AG09309 (cell line): Measurements from ENCODE around the gene BMPER.
A peak's percentile ranks its signal among the peaks of the same experiment; 100 is the strongest.

Source experiments
- DNase-seq: peaks from one replicate; pipeline ENCODE4 v3.0.0-alpha.2; 2010; ENCODE audit warnings: low read depth
- H3K4me3 ChIP-seq: 2 replicates; pipeline ENCODE4 v1.5.1; 2011; ENCODE audit warnings: mild to moderate bottlenecking, low read depth, low read length, moderate library complexity; ENCODE audit not compliant: control insufficient read depth
- TF ChIP-seq, protein P1 (sequence below): IDR thresholded peaks from 2 replicates; pipeline ENCODE4 v1.5.1; 2011; ENCODE audit warnings: mild to moderate bottlenecking, low read depth, low read length, inconsistent platforms; ENCODE audit not compliant: insufficient read depth, control insufficient read depth; ENCODE audit errors: missing control alignments

The BMPER gene

DNA sequence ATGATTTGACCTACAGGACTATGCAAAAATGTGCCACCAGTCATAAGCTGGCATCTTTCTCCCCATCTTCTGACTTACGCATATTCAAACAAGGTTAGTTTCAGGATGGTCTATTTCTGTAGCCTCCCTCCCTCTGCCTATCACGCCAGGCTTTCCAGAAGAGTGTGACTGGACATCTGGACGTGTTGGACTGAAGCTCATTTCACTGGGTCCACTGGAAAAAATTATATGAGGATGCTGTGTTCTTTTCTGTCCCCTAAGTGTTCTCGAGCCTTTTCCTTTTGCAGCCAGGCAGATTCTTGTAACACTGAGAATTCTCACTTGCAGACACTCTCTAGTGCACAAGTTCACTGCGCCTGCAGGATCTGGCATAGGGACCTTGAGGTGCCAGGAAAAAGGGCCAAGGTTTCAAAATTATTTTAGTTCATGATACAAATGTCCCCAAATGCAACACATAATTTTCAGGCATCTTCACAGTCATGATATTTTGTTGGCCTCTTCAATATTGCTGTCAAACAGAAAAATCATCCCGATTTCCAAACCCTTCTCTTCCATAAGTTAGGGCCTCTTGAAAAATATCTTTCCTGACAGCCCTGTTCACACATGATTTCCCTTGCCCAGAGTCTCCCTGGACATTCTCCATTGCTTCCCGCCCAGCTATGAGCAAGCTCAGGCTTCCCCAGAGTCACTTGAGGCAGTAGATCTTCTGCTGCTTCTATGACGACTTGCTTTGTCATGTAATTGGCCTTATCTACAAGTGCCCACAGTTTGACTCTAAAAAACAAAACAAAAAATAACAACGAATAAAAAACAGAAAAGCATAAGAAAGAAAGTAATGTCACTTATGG, 170.4 kb downstream of the BMPER start:
- no peak overlapping the region for H3K4me3 ChIP-seq
- TF ChIP-seq, protein P1, sequence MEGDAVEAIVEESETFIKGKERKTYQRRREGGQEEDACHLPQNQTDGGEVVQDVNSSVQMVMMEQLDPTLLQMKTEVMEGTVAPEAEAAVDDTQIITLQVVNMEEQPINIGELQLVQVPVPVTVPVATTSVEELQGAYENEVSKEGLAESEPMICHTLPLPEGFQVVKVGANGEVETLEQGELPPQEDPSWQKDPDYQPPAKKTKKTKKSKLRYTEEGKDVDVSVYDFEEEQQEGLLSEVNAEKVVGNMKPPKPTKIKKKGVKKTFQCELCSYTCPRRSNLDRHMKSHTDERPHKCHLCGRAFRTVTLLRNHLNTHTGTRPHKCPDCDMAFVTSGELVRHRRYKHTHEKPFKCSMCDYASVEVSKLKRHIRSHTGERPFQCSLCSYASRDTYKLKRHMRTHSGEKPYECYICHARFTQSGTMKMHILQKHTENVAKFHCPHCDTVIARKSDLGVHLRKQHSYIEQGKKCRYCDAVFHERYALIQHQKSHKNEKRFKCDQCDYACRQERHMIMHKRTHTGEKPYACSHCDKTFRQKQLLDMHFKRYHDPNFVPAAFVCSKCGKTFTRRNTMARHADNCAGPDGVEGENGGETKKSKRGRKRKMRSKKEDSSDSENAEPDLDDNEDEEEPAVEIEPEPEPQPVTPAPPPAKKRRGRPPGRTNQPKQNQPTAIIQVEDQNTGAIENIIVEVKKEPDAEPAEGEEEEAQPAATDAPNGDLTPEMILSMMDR, result no peak

GRCh38 chr7:34077168-34077567, 171.8 kb downstream of the BMPER start:
- no peak for DNase-seq
- no peak overlapping the region for H3K4me3 ChIP-seq
- TF ChIP-seq, protein P1, result no peak

More for the DNA sequence above, 170.4 kb downstream of the BMPER start:
- no peak for DNase-seq

DNA sequence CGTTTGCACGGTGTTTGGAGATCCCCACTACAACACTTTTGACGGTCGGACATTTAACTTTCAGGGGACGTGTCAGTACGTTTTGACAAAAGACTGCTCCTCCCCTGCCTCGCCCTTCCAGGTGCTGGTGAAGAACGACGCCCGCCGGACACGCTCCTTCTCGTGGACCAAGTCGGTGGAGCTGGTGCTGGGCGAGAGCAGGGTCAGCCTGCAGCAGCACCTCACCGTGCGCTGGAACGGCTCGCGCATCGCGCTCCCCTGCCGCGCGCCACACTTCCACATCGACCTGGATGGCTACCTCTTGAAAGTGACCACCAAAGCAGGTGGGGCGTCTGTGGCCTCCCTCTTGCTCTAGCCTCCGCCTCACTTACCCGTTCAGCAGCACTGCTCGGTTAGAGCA, 173.5 kb downstream of the BMPER start:
- no peak for DNase-seq
- TF ChIP-seq, protein P1, result no peak
- H3K4me3 ChIP-seq, result no peak overlapping the region

GRCh38 chr7:34080513-34080912, 175.2 kb downstream of the BMPER start:
- TF ChIP-seq, protein P1, result no peak
- DNase-seq, result peak; percentile 55
- H3K4me3 ChIP-seq, result no peak overlapping the region

- H3K4me3 ChIP-seq, result no peak overlapping the region
- TF ChIP-seq, protein P1, result no peak
- no peak for DNase-seq
These were observed 176.6 kb downstream of the BMPER start for GRCh38 chr7:34081935-34082334.

- TF ChIP-seq, protein P1, result no peak
- DNase-seq, result no peak
- H3K4me3 ChIP-seq, result no peak overlapping the region
These were observed 178.1 kb downstream of the BMPER start for GRCh38 chr7:34083440-34083839.
